Dermis microvascular lymphatic vessel endothelial cell (primary cell): ENCODE measurements around the gene NUP214. TPM values are rescaled to one million over a fixed set of nuclear protein-coding genes. Genes with fewer than 3 reads are reported as not detected.
"Not testable (repeated sequence)": the region's sequence is repeated elsewhere in the genome, so short reads cannot be mapped to it uniquely, and the experiment has no call there.

Experiments used
- DNase-seq, 2 donors: peaks; one replicate each; pipeline versions ENCODE4 v3.0.0 to v3.0.0-alpha.2; 2010; ENCODE audit warnings: low read depth in 2 of 2
- total RNA-seq: library from RNA; depleted of rRNA; stranded (reverse); fragments of >200 nt; gene quantifications from 2 replicates; pipeline ENCODE4 v1.2.1, GENCODE V29; 2014

NUP214 gene
- total RNA-seq, 1 donor from 2014 or later: 7.6 TPM

DNA sequence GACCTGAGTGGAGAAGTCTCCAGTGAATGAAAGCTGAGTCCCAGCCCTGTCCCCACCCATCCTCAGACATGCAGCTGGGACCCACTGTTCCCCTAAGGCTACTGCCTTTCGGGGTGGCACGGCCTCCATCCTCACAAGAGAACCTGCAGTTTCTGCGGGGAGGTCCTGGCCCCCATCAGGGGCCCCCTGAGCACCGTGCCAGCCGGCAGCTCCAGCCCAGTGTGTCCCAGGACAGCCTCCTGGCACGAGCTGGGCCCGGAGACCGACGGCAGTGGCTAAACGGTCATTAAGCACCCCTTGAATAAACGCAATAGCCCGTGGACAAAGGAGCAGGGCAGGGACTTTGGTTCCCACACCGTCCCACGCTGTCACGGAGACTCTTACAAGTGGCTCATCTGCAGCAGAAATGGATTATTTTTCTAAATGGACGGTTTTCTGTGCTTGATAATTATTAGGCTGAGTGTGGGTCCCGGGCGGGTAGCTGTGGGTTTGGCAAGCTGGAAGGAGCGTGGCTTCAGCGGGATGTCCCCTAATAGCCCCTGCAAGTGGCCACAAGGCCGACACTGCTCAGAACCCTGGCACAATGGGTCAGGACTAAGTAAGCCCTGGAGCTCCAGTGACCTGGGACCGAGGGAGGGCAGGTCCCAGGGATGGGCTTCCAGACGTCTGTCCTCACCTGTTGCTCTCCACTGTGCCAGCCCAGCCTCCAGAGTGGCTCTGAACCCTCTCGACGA, 133.5 kb downstream of the NUP214 start:
- DNase-seq: no peak

DNA sequence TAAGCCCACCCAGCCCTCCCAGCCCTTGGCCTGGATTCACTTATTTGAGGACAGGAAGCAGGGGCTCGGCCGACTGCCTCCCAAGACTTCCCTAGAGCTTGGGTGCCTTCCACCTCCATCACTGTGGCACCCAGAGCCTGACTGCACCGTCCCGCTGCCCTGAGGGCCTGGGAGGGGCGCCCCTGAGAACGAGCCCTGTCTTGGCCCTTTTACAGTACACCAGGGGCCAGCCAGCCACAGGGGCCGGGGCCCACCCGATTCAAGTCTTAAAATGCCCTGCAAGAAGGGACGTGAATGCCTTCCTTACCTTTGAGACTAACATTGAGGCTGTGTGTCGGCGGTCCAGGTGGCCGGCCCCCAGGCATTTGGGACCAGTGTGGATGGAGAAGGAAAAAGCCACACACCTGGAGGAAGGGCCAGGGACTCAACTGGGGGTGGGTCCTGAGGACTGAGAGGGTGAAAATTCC, 134.1 kb downstream of the NUP214 start:
- no peak for DNase-seq

DNA sequence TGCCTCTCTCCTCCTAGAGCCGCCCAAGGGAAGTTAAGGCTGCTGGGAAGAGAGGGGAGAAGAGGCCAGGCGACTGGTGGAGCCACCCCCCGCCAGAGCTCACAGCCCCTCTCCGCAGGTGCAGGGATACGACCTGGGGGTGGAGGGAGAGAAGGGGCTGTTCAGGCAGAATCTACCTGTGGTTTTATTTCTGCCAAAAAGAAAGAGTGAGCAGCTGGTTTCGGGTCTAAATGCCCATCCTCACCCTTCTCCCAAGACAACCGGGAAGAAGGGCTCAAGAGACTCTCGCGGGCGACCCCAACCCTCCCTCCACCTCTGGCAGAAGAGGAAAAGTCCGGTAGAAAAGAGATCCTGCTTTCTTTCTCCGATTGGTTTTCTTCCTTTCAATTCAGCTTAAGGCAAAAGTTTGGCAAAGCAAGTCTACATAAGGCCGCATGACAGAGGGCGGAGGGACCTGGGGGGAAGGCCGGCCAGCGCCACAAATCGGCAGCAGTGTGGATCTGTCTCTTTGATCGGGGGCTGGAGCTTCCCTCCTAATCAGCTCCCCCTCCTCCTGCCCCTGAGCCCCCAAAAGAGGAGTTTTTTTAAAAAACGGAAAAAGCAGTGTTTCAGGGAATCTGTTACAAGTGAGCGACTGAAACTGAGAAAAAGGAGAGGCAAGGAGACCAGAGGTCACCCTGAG, 134.7 kb downstream of the NUP214 start:
- DNase-seq: no peak

DNA sequence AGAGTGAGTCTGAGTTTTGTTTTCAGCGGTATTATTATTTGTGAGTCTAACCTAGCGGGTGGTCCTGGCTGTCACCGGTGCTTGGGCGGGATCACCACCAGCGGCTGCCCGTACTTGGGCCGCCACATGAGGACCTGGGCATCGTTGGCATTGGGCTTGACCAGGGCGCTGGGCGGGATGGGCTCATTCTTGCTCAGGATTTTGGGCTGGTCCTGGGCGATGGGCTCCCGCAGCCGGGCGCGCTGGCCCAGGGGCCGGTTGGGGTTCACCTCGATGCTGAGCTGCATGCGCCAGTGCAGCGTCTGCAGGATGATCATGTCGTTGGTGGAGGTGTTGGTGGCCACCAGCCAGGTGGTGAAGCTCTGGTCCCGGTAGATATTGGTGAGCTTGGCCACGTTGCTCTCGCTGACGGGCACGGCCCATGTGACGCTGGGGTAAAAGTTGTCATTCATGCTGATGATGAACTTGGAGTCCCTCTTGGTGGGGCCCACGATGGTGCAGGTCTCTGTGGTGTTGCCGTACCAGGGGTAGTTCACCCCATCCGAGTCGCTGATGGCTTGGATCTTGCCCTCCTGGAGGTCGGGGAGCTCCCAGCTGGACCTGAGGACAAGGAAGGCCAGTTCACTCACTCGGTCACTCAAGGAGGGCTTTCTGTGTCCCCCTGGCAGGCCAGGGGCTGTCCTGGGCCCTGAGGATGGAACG, 135.5 kb downstream of the NUP214 start:
- no peak for DNase-seq

DNA sequence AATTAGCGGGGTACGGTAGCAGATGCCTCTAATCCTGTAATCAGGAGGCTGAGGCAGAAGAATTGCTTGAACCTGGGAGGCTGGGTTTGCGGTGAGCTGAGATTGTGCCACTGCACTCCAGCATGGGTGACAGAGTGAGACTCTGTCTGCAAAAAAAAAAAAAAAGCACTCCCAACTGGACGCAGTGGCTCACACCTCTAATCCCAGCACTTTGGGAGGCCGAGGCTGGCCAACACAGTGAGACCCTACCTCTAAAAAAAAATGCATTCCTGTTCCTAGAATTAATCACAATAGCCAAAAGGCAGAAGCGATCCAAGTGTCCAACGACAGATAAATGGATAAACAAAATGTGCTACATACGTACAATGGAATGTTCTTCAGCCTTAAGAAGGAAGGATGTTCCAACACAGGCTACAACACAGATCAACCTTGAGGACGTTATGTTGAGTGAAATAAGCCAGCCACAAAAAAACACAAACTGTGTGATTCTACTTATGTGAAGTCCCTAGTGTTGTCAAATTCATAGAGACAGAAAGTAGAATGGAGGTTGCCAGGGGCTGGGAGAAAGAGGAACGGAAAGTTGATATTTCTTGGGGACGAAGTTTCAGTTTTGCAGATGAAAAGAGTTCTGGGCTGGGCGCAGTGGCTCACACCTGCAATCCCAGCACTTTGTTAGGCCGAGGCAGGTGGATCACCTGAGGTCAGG, 137.1 kb downstream of the NUP214 start:
- no peak for DNase-seq

DNA sequence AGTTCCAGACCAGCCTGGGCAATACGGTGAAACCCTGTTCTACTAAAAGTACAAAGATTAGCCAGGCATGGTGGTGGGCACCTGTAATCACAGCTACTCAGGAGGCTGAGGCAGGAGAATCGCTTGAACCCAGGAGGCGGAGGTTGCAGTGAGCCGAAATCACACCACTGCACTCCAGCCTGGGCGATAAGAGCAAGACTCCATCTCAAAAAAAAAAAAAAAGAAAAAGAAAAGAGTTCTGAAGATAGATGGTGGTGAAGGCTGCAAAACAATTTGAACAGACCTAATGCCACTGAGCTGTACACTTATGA, 137.6 kb downstream of the NUP214 start:
- DNase-seq: not testable (repeated sequence)

DNA sequence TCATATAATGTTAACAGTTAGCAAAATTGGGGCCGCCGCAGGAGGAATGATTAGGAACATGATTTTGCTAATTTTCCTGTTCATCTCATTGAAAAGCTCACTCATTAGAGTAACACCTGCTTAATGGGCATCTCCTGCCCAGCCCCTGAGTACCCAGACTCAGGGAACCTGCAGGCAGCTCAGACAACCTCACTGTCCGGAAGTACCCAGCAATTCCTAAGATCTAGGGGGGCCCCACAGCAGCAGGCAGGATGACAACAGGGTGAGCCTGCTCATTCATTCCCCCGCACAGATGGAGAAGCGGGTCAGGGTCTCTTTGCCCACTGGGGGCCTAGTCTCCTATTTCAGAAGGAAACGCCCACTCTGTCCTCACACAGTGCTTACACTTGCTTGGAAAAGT, 138.3 kb downstream of the NUP214 start:
- DNase-seq: no peak

DNA sequence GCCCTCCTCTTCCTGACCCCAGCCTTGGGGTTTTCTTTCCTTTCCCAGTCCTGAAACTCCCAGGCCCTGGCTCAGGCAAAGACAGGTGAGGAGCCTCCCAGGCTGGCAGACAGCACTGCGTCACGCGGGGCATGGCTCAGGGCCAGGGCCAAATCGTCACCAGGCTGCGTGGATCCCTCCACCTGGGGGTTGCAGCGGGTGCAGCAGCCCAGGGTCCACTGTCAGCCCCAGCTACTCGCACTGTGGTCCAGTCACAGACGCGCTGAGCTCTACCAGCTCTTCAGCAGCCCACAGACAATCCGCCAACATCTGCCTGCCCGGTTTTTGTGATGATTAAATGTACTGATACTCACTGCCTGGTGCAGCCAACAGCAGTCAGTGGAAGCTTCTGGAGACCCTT, 138.8 kb downstream of the NUP214 start:
- DNase-seq: no peak

DNA sequence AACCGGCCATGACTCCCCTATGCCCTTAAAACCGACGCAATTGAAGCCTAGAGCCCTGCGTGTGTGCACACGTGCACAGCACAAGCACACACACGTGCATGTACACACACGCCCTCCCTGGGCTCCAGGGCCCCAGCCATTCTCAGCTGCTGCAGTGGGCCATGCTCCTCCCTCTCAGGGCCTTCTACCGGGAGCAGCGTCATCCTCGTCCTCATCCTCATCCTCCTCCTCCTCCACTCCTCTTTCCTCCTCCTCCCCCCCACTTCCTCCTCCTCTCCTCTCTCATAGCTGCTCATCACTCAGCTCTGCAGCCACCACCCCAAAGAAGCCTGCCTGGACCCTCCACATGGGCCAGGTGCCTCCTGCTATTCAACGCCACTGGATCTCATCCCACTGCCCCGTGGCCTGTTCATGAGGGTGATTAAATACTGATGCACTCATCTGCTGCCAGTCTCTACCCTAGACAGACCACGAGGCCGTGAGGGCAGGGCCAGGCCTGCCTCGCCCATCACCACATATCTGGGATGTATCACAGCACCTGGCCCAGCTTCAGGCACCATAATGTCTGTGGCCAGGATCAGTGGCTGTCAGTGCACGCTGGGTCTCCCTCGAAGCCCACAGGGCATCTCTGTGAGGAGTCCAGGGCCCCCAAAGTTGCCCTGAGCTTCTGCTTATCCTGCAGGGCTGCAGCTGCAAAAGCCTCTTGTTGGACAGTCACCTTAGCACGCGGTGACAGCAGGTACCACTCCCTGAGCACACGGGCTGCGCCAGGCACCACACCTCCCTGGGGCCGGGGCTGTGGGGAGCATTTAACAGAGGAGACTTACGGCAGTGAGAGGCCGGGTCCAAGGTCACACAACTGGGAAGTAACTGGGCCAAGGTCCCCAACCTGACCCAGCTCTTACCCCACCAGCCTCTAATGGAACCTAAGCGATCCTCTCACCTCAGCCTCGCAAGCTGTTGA, 141.2 kb downstream of the NUP214 start:
- no peak for DNase-seq

DNA sequence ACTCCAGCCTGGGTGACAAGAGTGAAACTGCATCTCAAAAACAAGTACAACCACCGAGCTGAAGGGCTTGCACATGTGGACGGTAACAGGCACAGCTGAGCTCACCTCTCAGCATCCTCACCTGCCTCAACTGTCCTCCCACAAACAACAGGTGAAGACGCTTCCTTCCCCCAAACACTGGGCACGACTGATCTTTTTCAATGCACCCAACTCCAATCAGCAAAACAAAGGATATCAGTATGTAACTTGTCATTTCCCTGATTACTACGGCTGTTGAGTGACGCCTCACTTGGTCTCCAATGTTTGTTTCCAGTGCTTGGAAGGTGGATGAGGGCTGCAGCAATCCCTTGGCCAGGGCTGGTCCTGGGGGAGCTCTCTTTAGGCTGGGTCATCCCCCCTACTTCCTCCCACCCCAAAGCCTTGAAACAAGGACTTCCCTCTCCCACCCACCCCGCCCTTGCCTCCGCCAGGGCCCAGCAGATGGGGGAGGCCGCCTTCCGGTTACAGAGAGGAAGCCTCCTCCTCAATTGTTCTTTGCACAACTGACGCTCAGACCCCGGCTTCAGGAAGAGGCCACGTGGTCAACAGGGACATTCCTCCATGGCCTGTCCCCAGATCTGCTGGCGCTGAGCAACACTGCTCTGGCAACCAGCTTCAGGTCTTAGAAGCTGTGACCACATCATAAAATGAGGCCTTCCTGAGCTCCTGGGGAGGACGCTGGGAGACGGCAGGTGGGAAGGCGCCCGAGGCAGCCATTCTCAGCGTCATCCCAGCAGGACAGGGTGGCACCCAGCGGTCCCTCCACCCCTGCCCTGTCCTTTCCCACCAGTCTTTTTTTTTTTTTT, 145.0 kb downstream of the NUP214 start:
- peak; percentile 43 to 77 for DNase-seq

DNA sequence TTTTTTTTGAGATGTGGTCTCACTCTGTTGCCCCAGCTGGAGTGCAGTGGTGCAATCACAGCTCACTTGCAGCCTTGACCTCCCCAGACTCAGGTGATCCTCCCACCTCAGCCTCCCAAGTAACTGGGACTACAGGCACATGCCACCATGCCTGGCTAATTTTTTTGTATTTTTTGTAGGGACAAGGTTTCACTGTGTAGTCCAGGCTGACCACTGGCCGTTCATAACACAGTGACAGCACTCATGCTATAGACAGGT, 145.6 kb downstream of the NUP214 start:
- DNase-seq: not testable (repeated sequence)

DNA sequence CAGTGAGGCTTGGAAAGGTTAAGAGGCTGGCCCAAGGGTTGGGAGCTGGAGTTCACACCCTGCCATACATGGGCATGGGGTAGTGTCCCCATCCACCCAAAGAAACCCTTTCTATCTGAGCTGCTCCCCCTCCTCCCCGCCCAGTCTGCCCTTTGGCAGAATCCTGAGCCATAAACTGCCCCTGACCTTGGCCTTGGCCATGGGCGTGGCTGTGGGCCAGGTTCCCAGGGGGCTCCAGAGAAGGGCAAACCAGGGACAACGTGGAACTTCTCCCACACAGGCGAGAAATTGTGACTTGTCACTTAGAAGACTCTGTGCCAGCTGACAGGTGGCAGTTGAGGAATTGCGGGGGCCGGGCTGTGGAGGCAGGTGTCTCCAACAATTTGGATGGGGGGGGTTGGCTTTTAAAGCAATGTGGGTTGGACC, 146.1 kb downstream of the NUP214 start:
- DNase-seq: no peak

DNA sequence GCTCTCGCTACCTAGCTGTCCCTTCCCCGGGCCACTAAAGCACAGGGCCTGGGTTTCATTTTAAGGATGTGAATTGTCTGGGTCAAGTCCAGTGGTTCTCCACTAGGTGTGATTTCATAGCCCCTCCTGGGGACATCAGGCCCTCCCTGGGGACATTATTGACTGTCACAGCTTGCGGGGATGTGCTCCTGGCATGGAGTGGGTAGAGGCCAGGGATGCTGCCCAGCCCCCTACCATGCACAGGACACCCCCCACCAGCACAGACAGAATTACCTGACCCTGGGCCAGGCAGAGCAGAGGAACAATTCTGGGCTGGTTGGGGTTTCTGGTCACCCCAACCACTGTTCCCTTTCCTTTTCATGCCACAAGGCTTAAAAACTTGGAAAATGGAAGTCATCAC, 146.8 kb downstream of the NUP214 start:
- no peak for DNase-seq

DNA sequence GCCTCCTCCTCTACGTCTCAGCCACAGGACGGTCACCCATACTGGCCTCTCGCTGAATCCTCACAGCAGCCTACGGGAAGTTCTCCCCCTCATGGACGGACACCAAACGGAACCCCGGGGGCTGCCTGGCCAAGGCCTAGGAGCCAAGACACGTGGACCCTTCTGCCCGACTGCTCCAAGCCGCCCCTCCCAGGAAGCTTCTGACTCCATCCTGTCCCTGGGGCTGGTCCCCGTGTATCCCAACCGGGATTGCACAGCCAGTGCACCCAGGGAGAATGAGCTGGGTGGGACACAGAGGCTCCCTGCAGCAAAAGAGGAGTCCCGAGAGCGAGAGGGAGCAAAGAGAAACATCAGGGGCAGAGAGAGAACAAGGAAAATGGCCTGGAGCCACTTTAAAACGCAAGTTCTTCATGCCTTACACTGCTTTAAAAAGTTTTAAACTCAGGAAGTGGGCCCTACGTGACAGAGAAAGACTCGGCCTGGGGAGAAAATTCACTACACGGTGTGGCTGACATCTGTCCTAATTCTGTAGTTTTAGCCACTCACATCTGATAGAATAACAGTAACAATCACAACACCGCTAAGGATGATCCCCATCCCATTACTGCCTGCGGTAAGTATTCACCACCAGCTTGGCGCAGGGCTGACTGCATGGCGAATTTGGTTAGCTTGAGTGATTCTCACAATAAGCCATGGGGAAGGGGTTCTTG, 147.9 kb downstream of the NUP214 start:
- no peak for DNase-seq

DNA sequence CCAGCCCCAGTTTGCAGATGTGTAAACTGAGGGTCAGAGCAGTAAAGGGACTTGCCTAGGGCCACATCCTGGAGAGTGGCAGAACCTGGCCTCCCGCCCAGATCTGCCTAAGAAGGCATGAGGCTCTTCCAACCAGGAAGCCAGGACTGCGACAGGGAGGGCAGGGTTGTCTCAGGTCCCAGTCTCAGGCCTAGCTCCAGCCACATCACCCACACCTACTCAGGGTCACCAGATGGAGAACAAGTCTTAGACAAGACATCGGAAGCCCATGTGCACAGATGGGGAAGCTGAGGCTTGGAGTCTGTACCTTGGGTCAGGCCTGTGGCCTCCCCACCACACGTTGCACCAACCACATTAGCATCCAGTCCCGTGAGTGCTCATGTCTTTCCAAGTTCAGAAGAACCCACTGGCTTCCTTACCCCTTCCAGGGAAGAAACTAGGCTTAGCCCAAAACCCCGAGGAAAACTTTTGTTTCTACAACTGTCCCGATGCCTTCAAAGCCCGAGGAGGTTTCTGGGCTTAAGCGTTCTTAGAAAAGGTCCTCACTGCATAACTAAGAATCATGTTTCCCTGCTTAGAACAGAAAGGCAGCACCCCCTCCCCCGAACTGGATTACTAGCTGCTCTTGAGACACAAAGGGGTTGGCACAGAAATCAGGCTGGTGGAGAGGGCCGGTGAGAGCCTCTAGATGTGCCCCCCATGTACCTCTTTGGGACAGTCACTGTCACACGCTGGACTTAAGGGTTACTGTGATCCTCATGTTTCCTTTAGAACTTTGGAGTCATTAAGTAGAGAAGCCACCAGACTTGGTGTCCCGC, 148.7 kb downstream of the NUP214 start:
- DNase-seq: no peak

DNA sequence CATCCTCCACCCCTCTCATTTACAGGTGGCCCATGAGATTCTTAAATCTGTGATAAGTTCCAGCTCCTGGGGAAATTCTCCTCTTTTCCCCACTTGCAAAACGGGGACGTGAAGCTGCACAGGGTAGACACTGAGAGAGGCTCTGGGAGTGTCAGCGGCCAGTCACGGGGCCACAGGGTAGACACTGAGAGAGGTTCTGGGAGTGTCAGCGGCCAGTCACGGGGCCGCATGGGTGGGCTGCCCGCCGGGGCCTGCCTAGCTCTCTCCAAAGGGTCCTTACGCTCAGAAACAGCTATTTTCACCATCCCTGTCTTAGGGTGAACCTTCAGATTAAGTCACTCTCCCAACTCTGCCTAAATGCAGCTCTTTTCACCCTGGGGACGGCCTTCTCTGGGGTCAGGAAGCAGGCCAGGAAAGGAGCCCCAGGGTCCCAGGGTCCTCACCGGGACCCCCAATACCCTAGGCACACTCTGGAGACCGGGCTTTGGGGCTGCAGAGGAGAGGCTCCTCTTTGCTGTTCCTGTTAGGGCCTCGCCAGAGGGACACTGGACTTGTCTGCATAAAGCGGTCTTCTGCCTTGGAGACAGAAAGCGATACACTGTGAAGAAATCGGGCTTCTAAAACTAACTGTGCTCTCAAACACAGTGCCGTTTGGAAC, 149.4 kb downstream of the NUP214 start:
- DNase-seq: no peak

DNA sequence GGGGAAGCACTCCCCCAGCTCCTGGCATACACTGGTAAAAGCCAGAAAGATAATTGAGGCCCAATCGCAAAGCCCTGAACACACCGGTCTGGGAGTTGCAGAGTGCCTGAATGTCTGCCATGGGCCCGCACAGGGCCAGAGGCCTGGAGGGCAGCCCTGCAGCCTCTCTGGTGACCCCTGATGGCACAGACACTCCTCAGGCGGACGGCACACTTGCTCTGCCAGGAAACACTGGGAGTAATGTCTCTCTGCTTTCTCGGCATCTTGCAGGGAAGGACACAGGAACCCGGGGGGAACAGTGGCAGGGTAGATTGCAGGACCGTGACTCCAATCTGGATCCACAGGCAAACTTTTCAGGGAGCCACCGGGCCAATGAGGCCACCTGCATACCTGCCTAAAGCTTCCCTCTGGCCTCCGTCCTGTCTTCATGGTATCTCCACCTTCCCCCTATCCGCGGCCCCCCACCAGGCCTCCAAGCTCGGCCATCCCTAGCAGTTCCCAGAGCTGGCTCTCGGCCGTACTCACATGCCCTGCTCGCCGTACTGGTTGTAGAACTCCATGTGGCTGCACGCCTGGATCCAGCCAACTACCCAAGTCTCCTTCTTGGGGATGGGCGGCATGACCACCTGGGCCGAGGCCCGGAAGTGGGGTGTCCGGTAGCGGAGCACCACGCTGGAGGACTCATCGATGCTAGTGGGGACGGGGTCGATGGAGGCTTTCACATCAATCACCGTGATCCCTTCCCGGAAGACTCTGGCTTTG, 150.1 kb downstream of the NUP214 start:
- DNase-seq: peak in 1 of 2 donors; percentile 19
